MM.1S (cell line): ENCODE results near the gene RBMS2.
A peak's percentile ranks its signal among the peaks of the same experiment; 100 is the strongest.

Experiments used
- DNase-seq: peaks from one replicate; pipeline ENCODE4 v3.0.0-alpha.2; 2015
- H2AFZ ChIP-seq: fragments of 300-600 bp; sonication (generic); 2 replicates; pipeline ENCODE4 v1.6.0; 2016; ENCODE audit warnings: antibody characterized with exemption, low read length
- H3F3A ChIP-seq: fragments of 300-600 bp; sonication (generic); 2 replicates; pipeline ENCODE4 v1.6.1; 2016; ENCODE audit warnings: mild to moderate bottlenecking, antibody characterized with exemption, low read length, moderate library complexity, mixed read lengths; ENCODE audit not compliant: insufficient read depth
- H3K27ac ChIP-seq: fragments of 300-600 bp; sonication (generic); 2 replicates; pipeline ENCODE4 v1.5.1; 2016; ENCODE audit warnings: mild to moderate bottlenecking, low read length
- H3K27me3 ChIP-seq: fragments of 300-600 bp; sonication (generic); replicated peaks from 2 replicates; pipeline ENCODE4 v1.6.0; 2016; ENCODE audit warnings: low read length; ENCODE audit not compliant: insufficient read depth
- H3K36me3 ChIP-seq: fragments of 300-600 bp; sonication (generic); replicated peaks from 2 replicates; pipeline ENCODE4 v1.6.1; 2016; ENCODE audit warnings: mild to moderate bottlenecking, low read length, mixed read lengths; ENCODE audit not compliant: insufficient read depth
- H3K4me1 ChIP-seq: fragments of 300-600 bp; sonication (generic); 2 replicates; pipeline ENCODE4 v1.6.1; 2016; ENCODE audit warnings: low read length, mixed read lengths
- H3K4me2 ChIP-seq: fragments of 300-600 bp; sonication (generic); 2 replicates; pipeline ENCODE4 v1.6.0; 2016; ENCODE audit warnings: low read depth, low read length
- H3K4me3 ChIP-seq: fragments of 300-600 bp; sonication (generic); 2 replicates; pipeline ENCODE4 v1.5.1; 2016; ENCODE audit warnings: low read length, mixed read lengths
- H3K79me2 ChIP-seq: fragments of 300-600 bp; sonication (generic); 2 replicates; pipeline ENCODE4 v1.6.1; 2016; ENCODE audit warnings: mixed run types, low read length, mixed read lengths
- H3K9ac ChIP-seq: fragments of 300-600 bp; sonication (generic); 2 replicates; pipeline ENCODE4 v1.6.1; 2016; ENCODE audit warnings: low read length, mixed read lengths
- H3K9me2 ChIP-seq: fragments of 300-600 bp; sonication (generic); replicated peaks from 2 replicates; pipeline ENCODE4 v1.6.1; 2016; ENCODE audit warnings: mild to moderate bottlenecking, low read length, mixed read lengths; ENCODE audit not compliant: insufficient read depth
- H3K9me3 ChIP-seq: fragments of 300-600 bp; sonication (generic); replicated peaks from 2 replicates; pipeline ENCODE4 v1.6.1; 2016; ENCODE audit warnings: mild to moderate bottlenecking, low read length, mixed read lengths; ENCODE audit not compliant: insufficient read depth
- H4K20me1 ChIP-seq: fragments of 300-600 bp; sonication (generic); 2 replicates; pipeline ENCODE4 v1.6.1; 2016; ENCODE audit warnings: mild to moderate bottlenecking, low read length, moderate library complexity, mixed read lengths; ENCODE audit not compliant: insufficient read depth
- CTCF ChIP-seq: fragments of 300-600 bp; sonication (generic); IDR thresholded peaks from 2 replicates; pipeline ENCODE4 v1.5.1; 2016; ENCODE audit warnings: antibody characterized with exemption, low read length, mixed read lengths
- EZH2 ChIP-seq: fragments of 300-600 bp; sonication (generic); optimal IDR thresholded peaks from 2 replicates; pipeline ENCODE3; 2017; ENCODE audit warnings: low read depth, mild to moderate bottlenecking, antibody characterized with exemption, low read length, mixed read lengths
- EZH2phosphoT487 ChIP-seq: fragments of 300-600 bp; sonication (generic); IDR thresholded peaks from 2 replicates; pipeline ENCODE4 v1.6.1; 2018; ENCODE audit warnings: antibody characterized with exemption, low read length

Gene RBMS2

GRCh38 chr12:56635806-56636674 lies 114.4 kb downstream of the RBMS2 start:
- H3K9me2 ChIP-seq: no peaks in the 10 kb centered on the region
- peaks cover 39% of the 10 kb centered on the region for H3K4me1 ChIP-seq
- peak overlapping the region; percentile 39 for H2AFZ ChIP-seq
- DNase-seq: peak; percentile 76
- peak overlapping the region; percentile 75 for H3K27ac ChIP-seq
- peaks cover 83% of the 10 kb centered on the region for H3K79me2 ChIP-seq
- H3K9ac ChIP-seq: peak overlapping the region; percentile 68
- no peaks in the 10 kb centered on the region for H3K9me3 ChIP-seq
- H3K4me3 ChIP-seq: peak overlapping the region; percentile 71
- 0 out of 2 replicates have a peak, but pooled peaks cover 10% of the 10 kb centered on the region for H4K20me1 ChIP-seq
- peaks cover 13% of the 10 kb centered on the region; the same call in 1 of the 2 replicates for H3K36me3 ChIP-seq
- peaks cover 72% of the 10 kb centered on the region for H3F3A ChIP-seq
- H3K4me2 ChIP-seq: peak overlapping the region; percentile 97
- H3K27me3 ChIP-seq: no peaks in the 10 kb centered on the region
- no peak for TF ChIP-seq EZH2
- TF ChIP-seq EZH2phosphoT487: no peak
- no peak for TF ChIP-seq CTCF

- H3K27ac ChIP-seq: peak overlapping the region; percentile 75
- 0 out of 2 replicates have a peak, but pooled peaks cover 10% of the 10 kb centered on the region for H4K20me1 ChIP-seq
- DNase-seq: peak; percentile 98
- peak overlapping the region; percentile 71 for H3K4me3 ChIP-seq
- no peaks in the 10 kb centered on the region for H3K9me2 ChIP-seq
- TF ChIP-seq EZH2phosphoT487 (no peak), EZH2 (no peak), CTCF (peak; percentile 71)
- peaks cover 68% of the 10 kb centered on the region for H3F3A ChIP-seq
- H3K4me1 ChIP-seq: peaks cover 33% of the 10 kb centered on the region
- H3K9me3 ChIP-seq: no peaks in the 10 kb centered on the region
- H2AFZ ChIP-seq: no peak overlapping the region
- H3K9ac ChIP-seq: peak overlapping the region; percentile 68; the same call in 1 of the 2 replicates
- H3K27me3 ChIP-seq: no peaks in the 10 kb centered on the region
- H3K79me2 ChIP-seq: peaks cover 83% of the 10 kb centered on the region
- peak overlapping the region; percentile 97 for H3K4me2 ChIP-seq
- peaks cover 15% of the 10 kb centered on the region; the same call in 1 of the 2 replicates for H3K36me3 ChIP-seq
These were observed 115.3 kb downstream of the RBMS2 start for GRCh38 chr12:56636675-56637540.

- Histone ChIP-seq H3K27me3 (no peaks in the 10 kb centered on the region), H3K27ac (peak overlapping the region; percentile 75), H3K4me2 (no peak overlapping the region; the same call in 1 of the 2 replicates), H3K4me1 (peaks cover 33% of the 10 kb centered on the region), H4K20me1 (peaks cover 15% of the 10 kb centered on the region; the same call in 1 of the 2 replicates), H3K79me2 (peaks cover 83% of the 10 kb centered on the region), H3K9ac (0 out of 2 replicates have a peak overlapping the region, but pooled peaks have one; percentile 11), H2AFZ (no peak overlapping the region), H3K9me2 (no peaks in the 10 kb centered on the region), H3K4me3 (no peak overlapping the region), H3K36me3 (peaks cover 22% of the 10 kb centered on the region), H3F3A (peaks cover 69% of the 10 kb centered on the region), H3K9me3 (no peaks in the 10 kb centered on the region)
- no peak for DNase-seq
- TF ChIP-seq CTCF: no peak
- TF ChIP-seq EZH2: no peak
- TF ChIP-seq EZH2phosphoT487: no peak
These were observed 116.0 kb downstream of the RBMS2 start for GRCh38 chr12:56637621-56638020.
